GM10847 (cell line): ENCODE measurements around the gene SMAD1.

Source experiments
- POLR2A ChIP-seq: IDR thresholded peaks from 2 replicates; pipeline ENCODE4 v1.6.1; 2011; ENCODE audit not compliant: insufficient read length; ENCODE audit errors: extremely low read depth

The SMAD1 gene

DNA sequence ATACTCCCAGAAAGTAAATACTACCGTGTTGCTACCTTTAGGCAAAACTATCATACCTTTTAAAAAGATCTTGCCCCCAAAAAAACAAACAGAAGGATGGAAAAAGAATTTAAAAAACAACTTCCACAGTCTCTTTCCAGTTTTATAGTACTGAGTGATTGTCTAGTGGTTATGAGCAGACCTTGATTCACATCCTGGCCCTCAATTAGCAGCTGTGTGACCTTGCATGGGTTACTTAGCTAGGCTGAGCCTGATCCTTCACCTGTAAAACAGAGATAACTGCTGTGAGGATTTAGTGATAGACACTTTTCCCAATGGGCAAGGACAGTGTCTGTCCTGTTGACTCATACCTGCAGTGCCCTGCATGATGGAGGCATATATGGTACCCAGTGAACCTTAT, 49.0 kb downstream of the SMAD1 start:
- no peak for TF ChIP-seq POLR2A

DNA sequence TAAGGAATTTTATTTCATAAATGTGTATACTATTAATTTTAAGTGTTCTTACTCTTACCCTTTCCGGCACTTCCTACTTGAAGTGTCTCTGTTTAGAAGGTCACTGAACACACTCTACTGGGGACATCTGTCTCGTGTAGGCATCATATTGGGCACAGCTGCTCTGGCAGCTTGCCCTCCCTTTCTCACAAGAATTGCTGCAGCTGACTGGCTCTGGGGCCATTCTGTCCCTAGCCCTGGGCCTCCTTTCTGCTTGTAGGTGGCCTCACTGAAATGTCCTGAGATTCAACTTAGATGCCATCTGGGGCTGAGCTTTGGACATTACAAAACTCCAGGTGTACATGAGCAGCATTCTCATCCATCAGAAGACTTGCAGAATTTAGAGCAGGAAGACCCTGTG, 49.6 kb downstream of the SMAD1 start:
- no peak for TF ChIP-seq POLR2A

DNA sequence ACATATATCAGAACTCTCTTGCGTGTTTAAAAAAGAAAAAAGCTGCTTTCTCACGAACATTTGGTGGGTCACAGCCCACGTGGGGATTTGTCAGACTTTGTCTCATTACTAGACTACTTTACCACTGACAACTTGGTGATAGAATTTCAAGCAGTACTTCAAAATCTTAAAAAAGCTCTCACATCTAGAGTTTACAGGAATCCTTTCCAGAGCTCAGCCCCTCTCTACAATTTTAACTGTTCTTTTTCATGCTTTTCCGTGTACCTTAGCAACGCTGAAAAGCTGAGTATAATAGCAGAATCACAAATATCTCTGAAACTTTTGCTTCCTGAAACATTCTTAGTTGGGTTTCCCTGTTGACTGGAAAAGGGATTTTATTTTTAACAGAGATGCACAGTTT, 50.2 kb downstream of the SMAD1 start:
- TF ChIP-seq POLR2A = no peak

DNA sequence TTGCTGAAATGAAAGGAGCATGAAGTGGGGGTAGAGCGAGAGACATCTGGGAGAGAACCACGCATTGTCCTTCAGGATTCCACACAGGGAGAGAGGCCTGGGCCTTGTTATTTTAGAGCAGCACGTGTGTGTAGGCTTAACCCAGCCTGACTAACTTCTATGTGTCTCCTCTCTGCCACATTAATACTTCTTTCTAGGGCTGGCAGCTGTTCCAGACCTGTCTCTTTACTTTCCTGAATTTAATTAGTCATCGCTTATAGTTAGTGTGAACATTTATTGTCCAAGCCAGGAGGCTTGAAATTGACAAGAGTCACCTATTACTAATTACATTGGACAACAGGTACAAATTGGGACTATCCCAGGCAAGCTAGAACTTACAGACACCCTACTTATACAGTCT, 51.3 kb downstream of the SMAD1 start:
- TF ChIP-seq POLR2A = no peak

DNA sequence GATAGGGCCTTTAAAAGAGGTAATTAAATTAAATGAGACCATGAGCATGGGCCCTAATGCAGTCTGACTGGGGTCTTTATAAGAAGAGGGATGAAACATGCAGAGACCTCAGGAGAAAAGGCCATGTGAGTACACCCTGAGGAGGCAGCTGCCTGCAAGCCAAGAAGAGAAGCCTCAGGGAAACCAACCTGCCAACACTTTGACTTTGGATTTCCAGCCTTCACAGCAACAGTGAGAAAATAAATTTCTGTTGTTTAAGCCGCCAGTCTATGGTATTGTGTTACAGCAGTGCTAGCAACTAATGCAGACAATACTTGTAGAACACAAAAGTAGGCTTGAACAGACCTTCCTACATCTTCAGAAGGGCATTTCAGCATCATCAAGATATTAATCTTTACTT, 52.3 kb downstream of the SMAD1 start:
- no peak for TF ChIP-seq POLR2A

DNA sequence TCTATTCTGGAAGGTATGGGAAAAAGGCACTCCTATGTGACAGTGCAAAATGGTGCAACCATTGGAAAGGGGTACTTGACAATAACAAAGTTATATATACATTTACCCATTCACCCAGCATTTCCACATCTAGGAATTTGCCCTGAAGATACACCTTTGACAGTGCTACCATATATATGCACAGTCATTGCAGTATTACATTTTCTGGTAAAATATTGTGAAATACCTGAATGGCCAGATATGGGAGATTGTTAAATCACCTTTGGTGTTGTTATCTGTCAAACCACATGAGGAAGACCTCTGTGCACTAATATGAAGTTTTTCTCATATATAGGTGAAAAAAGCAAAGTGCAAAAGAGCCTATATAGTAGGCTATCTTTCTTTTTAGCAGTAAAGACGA, 53.5 kb downstream of the SMAD1 start:
- TF ChIP-seq POLR2A = no peak

DNA sequence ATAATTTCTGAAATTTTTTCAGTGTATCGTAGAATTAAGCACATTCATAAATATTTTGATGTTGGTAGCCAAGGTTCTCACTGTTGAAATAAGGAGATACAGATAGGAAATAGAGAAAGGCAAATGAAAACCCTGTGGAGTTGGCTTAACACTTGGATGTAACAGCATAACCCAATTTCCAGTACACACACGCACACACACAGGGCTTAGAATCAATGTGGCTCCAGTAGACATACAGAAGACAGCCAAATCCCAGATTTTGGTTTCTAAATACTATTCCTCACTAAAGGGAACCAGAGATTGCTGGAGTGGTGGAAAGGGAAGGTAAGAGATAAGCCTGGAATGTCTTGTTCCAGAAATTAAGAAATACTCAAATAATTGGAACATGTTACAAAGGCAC, 54.4 kb downstream of the SMAD1 start:
- TF ChIP-seq POLR2A = no peak

DNA sequence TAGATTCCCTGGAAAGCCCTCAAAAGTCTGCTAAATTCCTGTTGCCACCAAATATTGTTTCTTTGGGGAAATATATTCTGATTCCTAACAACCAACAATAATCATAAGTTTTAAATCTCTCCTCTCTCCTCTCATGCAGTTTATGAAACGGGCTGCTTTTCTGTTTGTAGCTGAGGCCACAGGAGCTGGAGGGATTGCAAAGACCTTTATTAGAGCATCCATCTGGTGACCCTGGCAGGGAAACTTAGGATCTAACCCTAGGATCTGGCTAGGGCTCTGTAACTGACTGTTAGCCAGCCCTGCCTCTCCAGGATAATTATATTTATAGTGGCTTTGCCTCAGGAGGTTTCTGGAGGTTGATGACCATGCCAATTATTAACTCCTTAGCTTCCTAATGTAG, 56.9 kb downstream of the SMAD1 start:
- no peak for TF ChIP-seq POLR2A

DNA sequence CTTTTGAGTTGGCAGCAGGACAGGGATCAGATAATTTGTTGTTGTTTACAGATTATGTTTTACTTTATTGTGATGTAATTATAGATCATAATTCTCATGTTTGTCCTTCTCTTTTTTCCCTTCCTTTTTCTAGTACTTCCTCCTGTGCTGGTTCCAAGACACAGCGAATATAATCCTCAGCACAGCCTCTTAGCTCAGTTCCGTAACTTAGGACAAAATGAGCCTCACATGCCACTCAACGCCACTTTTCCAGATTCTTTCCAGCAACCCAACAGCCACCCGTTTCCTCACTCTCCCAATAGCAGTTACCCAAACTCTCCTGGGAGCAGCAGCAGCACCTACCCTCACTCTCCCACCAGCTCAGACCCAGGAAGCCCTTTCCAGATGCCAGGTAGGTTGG, 58.0 kb downstream of the SMAD1 start:
- TF ChIP-seq POLR2A = no peak

DNA sequence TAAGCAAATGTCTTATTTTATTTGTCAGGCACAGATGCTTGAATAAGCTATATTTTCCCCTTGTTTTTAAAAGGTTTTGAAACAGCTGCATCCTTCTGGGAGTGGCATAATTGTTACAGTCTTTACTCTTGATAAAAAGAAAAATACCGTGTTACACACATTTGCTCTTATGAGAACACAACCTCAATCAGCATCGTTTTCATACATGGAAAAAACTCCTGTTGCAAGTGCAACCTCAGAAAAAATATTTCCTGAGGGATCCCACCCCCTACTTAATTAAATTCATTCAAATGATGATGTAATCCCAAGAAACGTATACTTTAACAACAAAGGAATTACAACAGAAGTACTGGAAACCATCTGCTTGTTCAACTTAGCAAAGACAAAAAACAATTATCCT, 58.6 kb downstream of the SMAD1 start:
- no peak for TF ChIP-seq POLR2A

DNA sequence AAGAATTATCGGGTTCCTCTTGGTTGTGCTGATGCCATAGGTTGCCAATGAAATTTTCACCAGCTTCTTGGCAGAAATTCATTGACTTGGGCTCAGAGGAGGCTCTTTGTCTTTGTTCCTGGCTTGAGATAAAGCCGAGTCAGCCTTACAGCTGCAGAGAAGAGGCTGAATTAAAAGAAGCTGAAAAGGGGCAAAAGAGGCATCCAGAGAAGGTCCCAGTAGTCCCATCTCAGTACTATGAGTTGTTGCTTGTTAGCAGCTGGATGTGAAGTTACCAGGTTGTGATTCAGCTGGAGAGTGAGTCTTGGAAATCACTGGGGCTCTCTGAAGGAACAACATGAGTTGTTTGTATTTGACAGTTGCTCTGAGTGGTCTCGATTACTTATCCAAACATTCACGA, 59.7 kb downstream of the SMAD1 start:
- no peak for TF ChIP-seq POLR2A

DNA sequence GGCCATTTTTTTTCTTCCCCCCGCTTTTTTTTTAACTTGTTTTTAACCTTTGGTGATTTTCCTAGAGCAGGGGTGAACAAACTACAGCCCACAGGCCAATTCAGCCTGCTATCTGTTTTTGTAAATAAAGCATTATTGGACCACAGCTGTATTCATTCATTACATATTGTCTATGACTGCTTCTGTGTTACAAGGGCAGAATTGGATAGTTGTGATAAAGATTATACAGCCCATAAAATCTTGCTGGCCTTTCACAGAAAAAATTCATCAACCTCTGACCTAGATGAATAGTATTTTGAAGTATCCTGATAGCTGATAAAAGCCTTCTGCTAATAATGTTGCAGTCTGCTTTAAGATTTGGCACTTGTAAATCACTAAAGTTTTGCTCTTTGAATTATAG, 63.4 kb downstream of the SMAD1 start:
- TF ChIP-seq POLR2A = no peak

DNA sequence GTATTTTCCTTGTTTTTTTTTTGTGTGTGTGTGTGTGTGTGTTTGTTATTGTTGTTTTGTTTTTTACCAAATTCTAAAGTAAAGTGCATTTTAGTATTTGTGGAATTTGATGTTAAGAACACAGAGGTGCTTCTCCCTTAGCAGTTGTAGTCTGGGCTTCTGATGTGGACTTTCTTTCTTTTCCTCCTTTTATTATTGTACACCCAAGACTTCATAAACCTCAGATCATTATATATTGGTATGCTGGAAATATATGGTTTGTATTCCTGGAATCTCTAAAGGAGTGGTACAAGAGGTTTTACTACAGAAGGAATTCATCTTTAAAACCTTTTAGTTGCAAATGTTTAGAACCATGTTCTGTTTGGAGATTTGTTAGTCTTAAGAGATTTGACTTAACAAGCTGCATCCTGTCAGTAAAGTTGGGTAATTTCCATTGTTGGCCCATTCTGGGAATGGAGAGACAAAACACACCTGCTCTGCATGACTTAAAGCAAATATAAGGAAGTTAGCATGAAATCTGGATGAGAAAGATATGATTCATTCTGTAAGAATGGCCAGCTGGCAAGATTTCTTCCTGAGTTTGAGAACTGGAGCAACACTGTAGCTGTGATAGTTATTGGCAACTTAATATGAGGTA, 64.0 kb downstream of the SMAD1 start:
- TF ChIP-seq POLR2A = no peak

DNA sequence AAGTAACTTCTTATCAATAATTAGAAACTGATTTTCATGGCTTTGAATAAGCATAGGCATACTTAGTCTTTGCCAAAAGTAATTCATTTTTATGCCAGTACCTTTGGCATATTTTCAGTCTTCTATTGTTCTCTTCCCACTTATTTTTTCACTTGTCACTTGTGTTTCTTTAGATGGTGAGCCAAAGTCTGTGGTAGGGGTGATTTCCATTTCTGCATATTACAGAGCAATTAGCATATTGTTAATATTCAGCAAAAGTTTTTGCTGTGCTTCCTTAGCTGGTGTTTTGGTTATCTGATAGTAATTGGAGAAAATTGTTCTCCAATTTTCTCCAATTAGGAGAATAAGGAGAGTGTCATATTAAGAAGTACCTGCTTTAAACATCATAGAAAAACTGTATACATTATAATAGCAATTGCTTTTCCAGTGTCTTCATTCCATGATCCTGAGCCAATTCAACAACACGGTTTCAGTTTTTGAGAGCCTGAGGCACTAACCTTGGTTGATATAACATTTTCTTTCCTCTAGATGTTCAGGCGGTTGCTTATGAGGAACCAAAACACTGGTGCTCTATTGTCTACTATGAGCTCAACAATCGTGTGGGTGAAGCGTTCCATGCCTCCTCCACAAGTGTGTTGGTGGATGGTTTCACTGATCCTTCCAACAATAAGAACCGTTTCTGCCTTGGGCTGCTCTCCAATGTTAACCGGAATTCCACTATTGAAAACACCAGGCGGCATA, 64.7 kb downstream of the SMAD1 start:
- TF ChIP-seq POLR2A = no peak

DNA sequence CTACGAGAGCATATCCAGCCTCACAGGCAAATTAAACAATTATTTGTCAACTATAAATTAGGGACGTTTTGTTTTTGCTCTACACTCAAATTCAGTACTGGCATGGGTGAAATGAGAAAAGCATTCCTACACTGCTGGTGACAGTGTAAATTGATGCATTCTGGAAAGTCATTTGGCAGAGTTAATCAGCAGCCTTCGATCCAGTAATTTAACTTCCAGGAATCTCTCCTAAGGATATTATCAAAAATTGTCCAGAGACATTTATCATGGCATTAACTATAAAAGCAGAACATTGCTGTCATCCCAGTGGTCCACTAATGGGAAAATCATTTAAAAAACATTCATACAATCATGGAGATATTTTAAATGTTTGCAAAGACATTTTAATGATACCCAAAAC, 70.0 kb downstream of the SMAD1 start:
- no peak for TF ChIP-seq POLR2A

DNA sequence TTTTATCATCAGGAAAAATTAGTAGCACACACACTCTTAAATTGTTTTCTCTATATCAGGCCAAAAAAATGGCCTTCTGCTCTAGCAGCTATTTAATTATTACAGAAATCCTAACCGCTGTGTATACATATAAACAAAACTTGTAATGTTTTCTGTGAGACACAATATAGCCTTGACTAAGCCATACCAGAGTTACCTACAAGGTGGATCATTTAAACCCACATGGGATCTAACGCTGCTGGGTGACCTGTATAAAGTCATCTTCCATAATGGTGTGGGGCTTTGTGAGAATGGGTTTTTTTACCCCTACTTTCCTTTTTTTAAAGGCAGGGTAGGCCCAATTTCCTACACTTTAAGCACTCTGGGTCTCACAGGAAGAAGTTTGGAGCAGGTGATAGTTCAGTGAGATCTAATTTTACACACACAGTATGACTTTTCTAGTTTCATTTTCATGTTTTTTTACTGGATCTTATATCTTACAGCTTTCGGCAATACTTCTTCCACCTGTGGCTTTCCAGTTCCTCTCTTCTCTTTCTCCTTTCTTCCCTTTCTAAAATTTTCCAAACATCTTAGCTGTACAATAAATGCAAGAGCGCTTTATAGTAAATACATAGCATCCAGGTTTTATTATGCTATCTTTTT, 70.6 kb downstream of the SMAD1 start:
- TF ChIP-seq POLR2A = no peak
